ENCODE results near the gene CFAP74.

- TF ChIP-seq, protein P1, sequence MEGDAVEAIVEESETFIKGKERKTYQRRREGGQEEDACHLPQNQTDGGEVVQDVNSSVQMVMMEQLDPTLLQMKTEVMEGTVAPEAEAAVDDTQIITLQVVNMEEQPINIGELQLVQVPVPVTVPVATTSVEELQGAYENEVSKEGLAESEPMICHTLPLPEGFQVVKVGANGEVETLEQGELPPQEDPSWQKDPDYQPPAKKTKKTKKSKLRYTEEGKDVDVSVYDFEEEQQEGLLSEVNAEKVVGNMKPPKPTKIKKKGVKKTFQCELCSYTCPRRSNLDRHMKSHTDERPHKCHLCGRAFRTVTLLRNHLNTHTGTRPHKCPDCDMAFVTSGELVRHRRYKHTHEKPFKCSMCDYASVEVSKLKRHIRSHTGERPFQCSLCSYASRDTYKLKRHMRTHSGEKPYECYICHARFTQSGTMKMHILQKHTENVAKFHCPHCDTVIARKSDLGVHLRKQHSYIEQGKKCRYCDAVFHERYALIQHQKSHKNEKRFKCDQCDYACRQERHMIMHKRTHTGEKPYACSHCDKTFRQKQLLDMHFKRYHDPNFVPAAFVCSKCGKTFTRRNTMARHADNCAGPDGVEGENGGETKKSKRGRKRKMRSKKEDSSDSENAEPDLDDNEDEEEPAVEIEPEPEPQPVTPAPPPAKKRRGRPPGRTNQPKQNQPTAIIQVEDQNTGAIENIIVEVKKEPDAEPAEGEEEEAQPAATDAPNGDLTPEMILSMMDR (IDR thresholded peaks at IDR 0.05; ENCODE audit: extremely low read depth in 1 of 2, insufficient read depth in 1 of 2, low read depth in 1 of 2, low read length in 2 of 2) = no peak
- TF ChIP-seq POLR2A (IDR thresholded peaks at IDR 0.05; ENCODE audit: low read depth, low read length) (no peak), EZH2 (IDR thresholded peaks at IDR 0.05; ENCODE audit: borderline replicate concordance, low read depth, low read length, severe bottlenecking) (no peak), MAX (IDR thresholded peaks at IDR 0.05; ENCODE audit: insufficient read depth, insufficient read length) (no peak), MYC (IDR thresholded peaks at IDR 0.05; ENCODE audit: low read depth, low read length) (no peak), GATA2 (IDR thresholded peaks at IDR 0.05; ENCODE audit: insufficient read depth, insufficient read length, low read depth, low read length) (no peak), JUN (IDR thresholded peaks at IDR 0.05; ENCODE audit: borderline replicate concordance, insufficient read depth, insufficient read length, low read depth) (no peak), POLR2AphosphoS5 (IDR thresholded peaks at IDR 0.05; ENCODE audit: insufficient read depth, low read depth, low read length) (no peak)
These were observed 11.5 kb upstream of the CFAP74 start for GRCh38 chr1:2014741-2015735.

All from endothelial cell of umbilical vein (primary cell).